Calu3 (cell line): ENCODE data around the gene GREB1L. TPM values are rescaled to one million over a fixed set of nuclear protein-coding genes. Genes with fewer than 3 reads are reported as not detected.

Experiments
- BruUV-seq: library from RNA; stranded (reverse); fragments of 400-500 nt; replicated peaks from 2 replicates; lab custom pipeline; 2021; lab: Mats Ljungman, UMichigan
- CTCF ChIA-PET: fragments of 300-600 bp; sonication (Branson Sonifier 250); formaldehyde crosslinking; loops from one replicate; lab custom pipeline; 2022; ENCODE audit warnings: antibody characterized with exemption; lab: Charles Lee
- DNase-seq: peaks from one replicate; pipeline ENCODE4 v3.0.0; 2022
- H3K27ac Mint-ChIP-seq: one replicate; pipeline ENCODE4 v1.8.0; 2022; ENCODE audit warnings: mixed read lengths; ENCODE audit not compliant: unreplicated experiment
- H3K27me3 Mint-ChIP-seq: one replicate; pipeline ENCODE4 v1.8.0; 2022; ENCODE audit warnings: mixed read lengths; ENCODE audit not compliant: unreplicated experiment
- H3K36me3 Mint-ChIP-seq: one replicate; pipeline ENCODE4 v1.8.0; 2022; ENCODE audit warnings: mild to moderate bottlenecking, moderate library complexity, mixed read lengths; ENCODE audit not compliant: insufficient read depth, unreplicated experiment
- H3K4me1 Mint-ChIP-seq: one replicate; pipeline ENCODE4 v1.8.0; 2022; ENCODE audit warnings: mild to moderate bottlenecking, low read depth, mixed read lengths; ENCODE audit not compliant: unreplicated experiment
- H3K4me3 Mint-ChIP-seq: one replicate; pipeline ENCODE4 v1.8.0; 2022; ENCODE audit warnings: mild to moderate bottlenecking, low read depth, moderate library complexity, mixed read lengths; ENCODE audit not compliant: unreplicated experiment
- H3K9me3 Mint-ChIP-seq: one replicate; pipeline ENCODE4 v1.8.0; 2022; ENCODE audit warnings: low read depth, mixed read lengths; ENCODE audit not compliant: unreplicated experiment
- intact Hi-C: fragments of 100-400 bp; cut with micrococcal nuclease; formaldehyde crosslinking; loops from one replicate; pipeline ENCODE4 v1.10.0; 2022; ENCODE audit not compliant: unreplicated experiment
- total RNA-seq: library from RNA; stranded (reverse); gene quantifications from 2 replicates; pipeline ENCODE4 v1.2.3, GENCODE V29; 2022
- TF ChIP-seq, protein P1 (sequence below): fragments of 200-600 bp; IDR thresholded peaks from one replicate; pipeline ENCODE4 v1.8.0; 2022; ENCODE audit warnings: antibody characterized with exemption; ENCODE audit not compliant: unreplicated experiment

GREB1L gene
- total RNA-seq, 1 experiment from 2014 or later = 3.8 TPM

DNA sequence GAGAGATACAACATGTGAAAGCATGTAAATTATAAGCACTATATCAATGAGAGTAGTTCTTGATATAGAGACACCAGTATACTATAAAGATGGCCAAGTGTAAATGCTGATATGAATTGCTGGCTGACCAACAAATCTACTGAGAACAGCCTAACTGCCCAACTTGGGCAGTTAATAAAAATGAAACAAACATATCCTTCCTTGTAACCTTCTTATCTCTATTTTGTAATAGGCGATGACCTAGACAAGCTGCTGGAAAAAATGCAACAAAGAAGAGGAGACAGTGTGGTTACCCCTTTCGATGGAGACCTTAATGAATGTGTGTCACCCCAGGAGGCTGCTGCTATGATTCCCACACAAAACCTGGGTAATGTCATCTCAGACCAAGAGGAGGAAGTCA lies 209.8 kb downstream of the GREB1L start:
- no peaks in the 10 kb centered on the region for H3K9me3 Mint-ChIP-seq
- H3K27ac Mint-ChIP-seq = no peak overlapping the region
- intact Hi-C loops = no loop called here
- no peaks in the 10 kb centered on the region for H3K36me3 Mint-ChIP-seq
- BruUV-seq = no TSS peak
- H3K4me3 Mint-ChIP-seq = no peak overlapping the region
- H3K27me3 Mint-ChIP-seq = no peaks in the 10 kb centered on the region
- TF ChIP-seq, protein P1, sequence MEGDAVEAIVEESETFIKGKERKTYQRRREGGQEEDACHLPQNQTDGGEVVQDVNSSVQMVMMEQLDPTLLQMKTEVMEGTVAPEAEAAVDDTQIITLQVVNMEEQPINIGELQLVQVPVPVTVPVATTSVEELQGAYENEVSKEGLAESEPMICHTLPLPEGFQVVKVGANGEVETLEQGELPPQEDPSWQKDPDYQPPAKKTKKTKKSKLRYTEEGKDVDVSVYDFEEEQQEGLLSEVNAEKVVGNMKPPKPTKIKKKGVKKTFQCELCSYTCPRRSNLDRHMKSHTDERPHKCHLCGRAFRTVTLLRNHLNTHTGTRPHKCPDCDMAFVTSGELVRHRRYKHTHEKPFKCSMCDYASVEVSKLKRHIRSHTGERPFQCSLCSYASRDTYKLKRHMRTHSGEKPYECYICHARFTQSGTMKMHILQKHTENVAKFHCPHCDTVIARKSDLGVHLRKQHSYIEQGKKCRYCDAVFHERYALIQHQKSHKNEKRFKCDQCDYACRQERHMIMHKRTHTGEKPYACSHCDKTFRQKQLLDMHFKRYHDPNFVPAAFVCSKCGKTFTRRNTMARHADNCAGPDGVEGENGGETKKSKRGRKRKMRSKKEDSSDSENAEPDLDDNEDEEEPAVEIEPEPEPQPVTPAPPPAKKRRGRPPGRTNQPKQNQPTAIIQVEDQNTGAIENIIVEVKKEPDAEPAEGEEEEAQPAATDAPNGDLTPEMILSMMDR = no peak
- CTCF ChIA-PET = interaction anchor here (0.9 kb wide), 1 partner anchor 256 kb away, joined by 4 read pairs; no protein-coding TSS in a partner anchor
- DNase-seq = no peak
- peaks cover 13% of the 10 kb centered on the region for H3K4me1 Mint-ChIP-seq

DNA sequence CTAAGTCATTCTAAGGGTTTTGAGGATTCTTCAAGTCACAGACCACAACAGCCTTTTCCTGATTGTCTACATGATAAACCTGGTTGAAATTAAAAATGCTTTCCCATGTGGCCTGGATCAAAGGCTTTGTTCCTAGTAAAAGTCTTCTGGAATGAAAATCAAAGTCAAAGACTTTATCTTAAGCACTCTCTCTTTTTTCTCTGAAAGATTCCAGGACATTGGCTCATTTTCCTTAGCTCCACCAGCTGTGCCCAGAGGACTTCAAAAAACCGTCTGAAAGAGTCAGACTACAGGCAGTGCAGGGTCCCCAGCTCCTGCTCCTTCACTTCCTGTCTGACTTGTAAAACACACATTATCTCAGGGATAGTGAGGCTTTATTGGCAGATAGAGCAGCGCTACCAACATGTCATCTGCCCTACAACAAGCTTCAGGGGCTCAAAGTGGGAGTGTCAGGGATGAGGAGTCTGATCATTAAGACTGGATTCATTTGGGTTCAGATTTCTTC lies 210.3 kb downstream of the GREB1L start:
- Mint-ChIP-seq H3K27ac (no peak overlapping the region), H3K9me3 (no peaks in the 10 kb centered on the region), H3K4me3 (no peak overlapping the region), H3K27me3 (no peaks in the 10 kb centered on the region), H3K4me1 (peaks cover 13% of the 10 kb centered on the region), H3K36me3 (no peaks in the 10 kb centered on the region)
- CTCF ChIA-PET = interaction anchor here (0.9 kb wide), 1 partner anchor 257 kb away, joined by 4 read pairs; no protein-coding TSS in a partner anchor
- intact Hi-C loops = no loop called here
- no peak for DNase-seq
- BruUV-seq = no TSS peak
- TF ChIP-seq, protein P1 = no peak

DNA sequence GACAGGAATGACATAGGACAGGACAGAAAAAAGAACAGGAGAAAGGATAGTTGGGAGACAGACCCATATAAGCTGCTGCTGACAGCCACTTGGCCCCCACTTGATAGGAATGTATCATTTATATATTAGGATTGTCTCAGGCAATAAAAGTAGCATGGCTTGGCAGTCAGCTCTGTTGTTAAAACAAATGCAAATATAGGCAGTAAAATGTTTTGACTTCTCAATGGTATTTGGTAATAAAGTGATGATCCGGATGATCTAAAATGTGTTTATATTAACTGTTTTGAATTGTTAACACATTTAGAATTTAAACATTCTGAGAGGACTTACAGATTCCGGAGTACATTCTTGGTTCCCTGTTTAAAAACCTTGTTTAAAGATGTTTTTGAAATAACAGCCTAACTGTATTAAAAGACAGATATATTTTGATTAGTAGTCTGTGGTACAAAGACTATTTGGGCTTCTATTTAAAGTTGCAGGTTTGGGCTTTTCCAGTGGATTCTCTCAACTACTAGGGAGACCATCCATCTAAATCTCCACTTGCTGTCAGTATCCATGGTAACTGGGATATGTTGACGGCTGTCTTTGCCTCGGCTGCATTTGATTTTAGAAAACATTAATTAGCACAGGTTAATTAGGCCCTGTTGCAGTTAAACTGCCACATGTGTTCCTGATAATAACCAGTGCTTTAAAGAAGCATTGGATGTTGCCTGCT lies 210.9 kb downstream of the GREB1L start:
- no peak overlapping the region for H3K4me3 Mint-ChIP-seq
- peaks cover 13% of the 10 kb centered on the region for H3K4me1 Mint-ChIP-seq
- H3K27me3 Mint-ChIP-seq = no peaks in the 10 kb centered on the region
- no peaks in the 10 kb centered on the region for H3K36me3 Mint-ChIP-seq
- CTCF ChIA-PET = interaction anchor here (0.6 to 0.9 kb wide), 2 partner anchors 10 to 257 kb away, joined by 4 to 5 read pairs; no protein-coding TSS in a partner anchor
- BruUV-seq = no TSS peak
- intact Hi-C loops = no loop called here
- H3K27ac Mint-ChIP-seq = no peak overlapping the region
- TF ChIP-seq, protein P1 = no peak
- DNase-seq = no peak
- no peaks in the 10 kb centered on the region for H3K9me3 Mint-ChIP-seq

DNA sequence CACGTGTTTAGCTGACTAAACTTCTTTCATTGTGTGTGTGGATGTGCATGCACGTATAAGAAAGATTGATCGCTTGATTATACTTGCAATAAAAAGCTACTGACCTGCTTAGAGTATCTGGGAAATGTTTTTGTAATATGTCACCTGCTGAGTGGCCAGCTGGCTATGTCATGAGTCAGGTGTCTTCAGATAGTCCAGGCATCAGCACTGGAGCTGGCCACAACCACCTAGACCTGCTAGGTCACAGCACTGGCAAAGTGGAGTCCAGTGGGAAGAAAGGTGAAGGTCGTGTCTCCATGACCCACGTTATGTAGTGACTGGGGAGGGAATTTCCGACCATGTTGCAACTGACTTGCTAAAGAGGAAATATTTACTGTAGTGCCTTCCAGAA lies 211.5 kb downstream of the GREB1L start:
- DNase-seq = no peak
- Mint-ChIP-seq H3K4me3 (no peak overlapping the region), H3K27me3 (no peaks in the 10 kb centered on the region), H3K9me3 (no peaks in the 10 kb centered on the region), H3K27ac (no peak overlapping the region), H3K4me1 (peaks cover 13% of the 10 kb centered on the region), H3K36me3 (no peaks in the 10 kb centered on the region)
- CTCF ChIA-PET = interaction anchor here (0.6 kb wide), 1 partner anchor 10 kb away, joined by 5 read pairs; no protein-coding TSS in a partner anchor
- TF ChIP-seq, protein P1 = no peak
- no TSS peak for BruUV-seq
- intact Hi-C loops = no loop called here
